Activated naive CD4-positive, alpha-beta T cell treated with anti-CD3 and anti-CD28 coated beads for 36 hours (primary cell): ENCODE results near the gene MFSD8. TPM values are rescaled to one million over a fixed set of nuclear protein-coding genes. Genes with fewer than 3 reads are reported as not detected.
A peak's percentile ranks its signal among the peaks of the same experiment; 100 is the strongest.
"Not testable (repeated sequence)": the region's sequence is repeated elsewhere in the genome, so short reads cannot be mapped to it uniquely, and the experiment has no call there.

Experiments used
- CTCF ChIA-PET: fragments of 350-600 bp; sonication (Branson Sonifier 250); formaldehyde crosslinking; loops from one replicate; lab custom pipeline; 2021; ENCODE audit warnings: antibody characterized with exemption; lab: Charles Lee
- DNase-seq: peaks from one replicate; pipeline ENCODE4 v3.0.0-alpha.2; 2020
- H3K27ac Mint-ChIP-seq: one replicate; pipeline ENCODE4 v1.8.0; 2021; ENCODE audit warnings: mild to moderate bottlenecking, mixed read lengths
- H3K27me3 Mint-ChIP-seq: one replicate; pipeline ENCODE4 v1.8.0; 2021; ENCODE audit warnings: low read depth, mixed read lengths
- H3K36me3 Mint-ChIP-seq: one replicate; pipeline ENCODE4 v1.8.0; 2021; ENCODE audit warnings: low read depth, mixed read lengths
- H3K4me1 Mint-ChIP-seq: one replicate; pipeline ENCODE4 v1.8.0; 2021; ENCODE audit warnings: low read depth, mixed read lengths
- H3K4me3 Mint-ChIP-seq: one replicate; pipeline ENCODE4 v1.8.0; 2021; ENCODE audit warnings: mild to moderate bottlenecking, moderate library complexity, mixed read lengths
- H3K9me3 Mint-ChIP-seq: one replicate; pipeline ENCODE4 v1.8.0; 2021; ENCODE audit warnings: mixed read lengths
- intact Hi-C: fragments of 100-400 bp; cut with micrococcal nuclease; formaldehyde crosslinking; loops from one replicate; pipeline ENCODE4 v1.15.1; 2023
- total RNA-seq, 2 experiments: library from RNA; stranded (reverse); gene quantifications; one replicate each; pipeline ENCODE4 v1.2.3, GENCODE V29; 2021

The MFSD8 gene
- total RNA-seq, 2 experiments from 2014 or later: 11.1 to 11.2 TPM

- Mint-ChIP-seq H3K27me3 (no peaks in the 10 kb centered on the region), H3K27ac (no peak overlapping the region), H3K9me3 (no peaks in the 10 kb centered on the region), H3K4me1 (peaks cover 12% of the 10 kb centered on the region), H3K36me3 (peaks cover 15% of the 10 kb centered on the region), H3K4me3 (no peak overlapping the region)
- intact Hi-C loops: no loop called here
- DNase-seq: no peak
- CTCF ChIA-PET: interaction anchor here (0.7 kb wide), 1 partner anchor 94 kb away, joined by 3 read pairs; no protein-coding TSS in a partner anchor
These were observed 10.3 kb upstream of the MFSD8 start for GRCh38 chr4:127975121-127975770.

GRCh38 chr4:127970925-127971324 lies 6.0 kb upstream of the MFSD8 start:
- H3K27me3 Mint-ChIP-seq, CTCF ChIA-PET, DNase-seq, H3K27ac Mint-ChIP-seq, intact Hi-C loops, H3K9me3 Mint-ChIP-seq, H3K4me3 Mint-ChIP-seq: not testable (repeated sequence)
- Mint-ChIP-seq H3K4me1 (peaks cover 23% of the 10 kb centered on the region), H3K36me3 (peaks cover 17% of the 10 kb centered on the region)

- Mint-ChIP-seq H3K27ac (no peak overlapping the region), H3K4me3 (no peak overlapping the region), H3K27me3 (no peaks in the 10 kb centered on the region), H3K9me3 (no peaks in the 10 kb centered on the region), H3K36me3 (peaks cover 9% of the 10 kb centered on the region), H3K4me1 (peaks cover 22% of the 10 kb centered on the region)
- CTCF ChIA-PET: no interaction called here
- no peak for DNase-seq
- intact Hi-C loops: loop anchor here (5.0 to 10.0 kb wide), 2 partner anchors 364 to 544 kb away; no protein-coding TSS in a partner anchor
These were observed 3.6 kb upstream of the MFSD8 start for GRCh38 chr4:127968586-127968985.

GRCh38 chr4:127967141-127967775 lies 2.3 kb upstream of the MFSD8 start:
- H3K36me3 Mint-ChIP-seq: peaks cover 8% of the 10 kb centered on the region
- no peaks in the 10 kb centered on the region for H3K27me3 Mint-ChIP-seq
- peaks cover 32% of the 10 kb centered on the region for H3K4me1 Mint-ChIP-seq
- no peaks in the 10 kb centered on the region for H3K9me3 Mint-ChIP-seq
- intact Hi-C loops: loop anchor here (5.0 to 10.0 kb wide), 2 partner anchors 362 to 545 kb away; no protein-coding TSS in a partner anchor
- H3K4me3 Mint-ChIP-seq: peak overlapping the region; percentile 19
- peak; percentile 10 for DNase-seq
- CTCF ChIA-PET: no interaction called here
- H3K27ac Mint-ChIP-seq: no peak overlapping the region

GRCh38 chr4:127965803-127966175 lies 816 bp upstream of the MFSD8 start:
- peak; percentile 80 for DNase-seq
- peaks cover 34% of the 10 kb centered on the region for H3K4me1 Mint-ChIP-seq

GRCh38 chr4:127964426-127965061 lies 429 bp downstream of the MFSD8 start:
- not testable (repeated sequence) for H3K27me3 Mint-ChIP-seq, H3K9me3 Mint-ChIP-seq, H3K36me3 Mint-ChIP-seq, DNase-seq
- intact Hi-C loops: loop anchor here (1.0 to 10.0 kb wide), 9 partner anchors 33 to 1129 kb away; partner anchors contain the start of genes HSPA4L, LARP1B, PLK4 and SCLT1
- CTCF ChIA-PET: interaction anchor here (1.3 kb wide), 1 partner anchor 33 kb away, joined by 3 read pairs; no protein-coding TSS in a partner anchor
- Mint-ChIP-seq H3K4me3 (peak overlapping the region; percentile 93), H3K27ac (peak overlapping the region; percentile 96), H3K4me1 (peaks cover 32% of the 10 kb centered on the region)

More at GRCh38 chr4:127965803-127966175, 816 bp upstream of the MFSD8 start:
- peak overlapping the region; percentile 93 for H3K4me3 Mint-ChIP-seq
- peaks cover 6% of the 10 kb centered on the region for H3K36me3 Mint-ChIP-seq
- H3K27me3 Mint-ChIP-seq: no peaks in the 10 kb centered on the region
- peak overlapping the region; percentile 96 for H3K27ac Mint-ChIP-seq
- CTCF ChIA-PET: interaction anchor here (0.7 to 1.3 kb wide), 6 partner anchors 13 to 222 kb away, joined by 3 to 4 read pairs (median 3); no protein-coding TSS in a partner anchor
- H3K9me3 Mint-ChIP-seq: no peaks in the 10 kb centered on the region
- intact Hi-C loops: loop anchor here (1.0 to 10.0 kb wide), 9 partner anchors 32 to 1128 kb away; partner anchors contain the start of genes HSPA4L, LARP1B, PLK4 and SCLT1

- H3K36me3 Mint-ChIP-seq, H3K9me3 Mint-ChIP-seq, H3K27me3 Mint-ChIP-seq, CTCF ChIA-PET: not testable (repeated sequence)
- intact Hi-C loops: loop anchor here (10.0 kb wide), 1 partner anchor 359 kb away; no protein-coding TSS in a partner anchor
- Mint-ChIP-seq H3K27ac (peak overlapping the region; percentile 53), H3K4me3 (peak overlapping the region; percentile 72), H3K4me1 (peaks cover 35% of the 10 kb centered on the region)
- DNase-seq: peak; percentile 8
These were observed 1.2 kb downstream of the MFSD8 start for GRCh38 chr4:127963633-127964398.

GRCh38 chr4:127959794-127960193 lies 5.2 kb downstream of the MFSD8 start:
- no peaks in the 10 kb centered on the region for H3K27me3 Mint-ChIP-seq
- CTCF ChIA-PET: no interaction called here
- peaks cover 31% of the 10 kb centered on the region for H3K4me1 Mint-ChIP-seq
- no peak overlapping the region for H3K4me3 Mint-ChIP-seq
- no peaks in the 10 kb centered on the region for H3K9me3 Mint-ChIP-seq
- intact Hi-C loops: loop anchor here (10.0 kb wide), 1 partner anchor 355 kb away; no protein-coding TSS in a partner anchor
- H3K36me3 Mint-ChIP-seq: peaks cover 11% of the 10 kb centered on the region
- DNase-seq: no peak
- H3K27ac Mint-ChIP-seq: no peak overlapping the region

- H3K4me1 Mint-ChIP-seq: peaks cover 15% of the 10 kb centered on the region
- CTCF ChIA-PET: no interaction called here
- H3K36me3 Mint-ChIP-seq: peaks cover 10% of the 10 kb centered on the region
These were observed 7.9 kb downstream of the MFSD8 start for GRCh38 chr4:127957105-127957504.

GRCh38 chr4:127936974-127937373 lies 28.0 kb downstream of the MFSD8 start:
- H3K36me3 Mint-ChIP-seq: peaks cover 12% of the 10 kb centered on the region
- CTCF ChIA-PET: interaction anchor here (0.6 to 0.7 kb wide), 2 partner anchors 13 to 682 kb away, joined by 3 read pairs; no protein-coding TSS in a partner anchor
- H3K4me3 Mint-ChIP-seq: no peak overlapping the region
- H3K9me3 Mint-ChIP-seq: no peaks in the 10 kb centered on the region
- H3K4me1 Mint-ChIP-seq: peaks cover 7% of the 10 kb centered on the region
- DNase-seq: no peak
- intact Hi-C loops: no loop called here
- no peak overlapping the region for H3K27ac Mint-ChIP-seq
- no peaks in the 10 kb centered on the region for H3K27me3 Mint-ChIP-seq

More at GRCh38 chr4:127957105-127957504, 7.9 kb downstream of the MFSD8 start:
- no peaks in the 10 kb centered on the region for H3K9me3 Mint-ChIP-seq
- H3K27ac Mint-ChIP-seq: no peak overlapping the region
- no peak for DNase-seq
- no peak overlapping the region for H3K4me3 Mint-ChIP-seq
- no peaks in the 10 kb centered on the region for H3K27me3 Mint-ChIP-seq
- intact Hi-C loops: no loop called here

- H3K27me3 Mint-ChIP-seq, H3K4me3 Mint-ChIP-seq, H3K27ac Mint-ChIP-seq, H3K4me1 Mint-ChIP-seq, CTCF ChIA-PET, H3K9me3 Mint-ChIP-seq, intact Hi-C loops, DNase-seq: not testable (repeated sequence)
- H3K36me3 Mint-ChIP-seq: peaks cover 19% of the 10 kb centered on the region
These were observed 33.1 kb downstream of the MFSD8 start for GRCh38 chr4:127931836-127932235.
